Limb (tissue), 2 donors: ENCODE measurements around the gene TRABD.
A peak's percentile ranks its signal among the peaks of the same experiment; 100 is the strongest.
"Not testable (repeated sequence)": the region's sequence is repeated elsewhere in the genome, so short reads cannot be mapped to it uniquely, and the experiment has no call there.

ENCODE experiments used
- DNase-seq, 2 donors: peaks; one replicate each; pipeline ENCODE4 v3.0.0-alpha.2; 2016; ENCODE audit errors: extremely low spot score in 2 of 2

Gene TRABD, protein sequence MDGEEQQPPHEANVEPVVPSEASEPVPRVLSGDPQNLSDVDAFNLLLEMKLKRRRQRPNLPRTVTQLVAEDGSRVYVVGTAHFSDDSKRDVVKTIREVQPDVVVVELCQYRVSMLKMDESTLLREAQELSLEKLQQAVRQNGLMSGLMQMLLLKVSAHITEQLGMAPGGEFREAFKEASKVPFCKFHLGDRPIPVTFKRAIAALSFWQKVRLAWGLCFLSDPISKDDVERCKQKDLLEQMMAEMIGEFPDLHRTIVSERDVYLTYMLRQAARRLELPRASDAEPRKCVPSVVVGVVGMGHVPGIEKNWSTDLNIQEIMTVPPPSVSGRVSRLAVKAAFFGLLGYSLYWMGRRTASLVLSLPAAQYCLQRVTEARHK

GRCh38 chr22:50185375-50186087, at the start of gene TRABD:
TRABD (plus strand) TSS chr22:50185913; CDS start chr22:50193061, 7,148 bp downstream.
- peak; percentile 90 to 98 for DNase-seq

DNA sequence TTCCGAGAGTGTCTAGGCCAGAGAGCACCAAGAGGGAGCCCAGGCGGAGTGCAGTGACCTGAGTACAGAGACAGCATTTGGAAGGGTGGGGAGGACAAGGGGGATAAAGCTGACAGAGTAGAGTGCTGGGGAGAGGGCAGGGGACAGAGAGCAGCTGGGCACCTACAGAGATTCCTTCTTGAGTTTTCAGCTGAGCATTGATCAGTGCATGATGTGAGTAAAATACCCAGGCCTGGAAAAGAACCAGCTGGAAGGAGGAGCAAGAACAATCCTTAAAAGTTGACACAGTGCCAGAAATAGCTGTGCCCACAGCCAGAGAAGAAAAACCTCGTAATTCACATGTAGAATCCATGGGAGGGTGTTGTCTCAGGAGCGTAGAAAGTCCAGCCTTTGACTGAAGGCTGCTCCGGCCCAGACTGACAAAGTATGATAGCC, 49.1 kb upstream of the TRABD start:
- no peak for DNase-seq

DNA sequence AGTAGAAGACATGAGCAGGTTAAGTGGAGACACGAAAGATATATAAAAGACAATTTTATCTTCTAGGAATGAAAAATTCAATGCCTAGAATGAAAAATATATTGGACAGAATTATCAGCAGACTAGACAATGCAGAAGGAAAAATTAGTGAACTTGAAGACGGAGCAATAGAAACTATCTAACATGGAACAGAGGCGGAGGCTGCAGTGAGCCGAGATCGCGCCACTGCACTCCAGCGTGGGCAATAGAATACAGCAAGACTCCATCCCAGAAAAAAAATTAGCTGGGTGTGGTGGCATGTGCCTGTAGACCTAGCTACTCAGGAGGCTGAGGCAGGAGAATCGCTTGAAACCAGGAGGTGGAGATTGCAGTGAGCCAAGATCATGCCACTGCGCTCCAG, 48.4 kb upstream of the TRABD start:
- not testable (repeated sequence) for DNase-seq

DNA sequence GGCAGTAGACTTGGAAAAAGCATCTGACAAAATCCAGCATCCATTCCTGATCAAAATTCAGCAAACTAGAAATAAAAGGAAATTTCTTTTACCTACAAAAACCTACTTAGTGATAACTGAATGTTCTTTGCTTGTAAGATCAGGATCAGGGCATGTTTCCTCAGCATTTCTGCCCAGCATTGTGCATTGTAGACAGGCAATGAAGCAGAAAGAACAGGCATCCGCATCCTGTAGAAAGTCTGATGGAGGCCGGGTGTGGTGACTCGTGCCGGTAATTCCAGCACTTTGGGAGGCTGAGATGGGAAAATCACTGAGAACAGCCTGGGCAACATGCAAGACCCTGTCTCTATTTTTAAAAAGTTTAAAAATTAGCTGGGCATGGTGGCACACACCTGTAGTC, 47.7 kb upstream of the TRABD start:
- DNase-seq: no peak

- DNase-seq: no peak
Measured at GRCh38 chr22:50138988-50139387, 46.7 kb upstream of the TRABD start.

DNA sequence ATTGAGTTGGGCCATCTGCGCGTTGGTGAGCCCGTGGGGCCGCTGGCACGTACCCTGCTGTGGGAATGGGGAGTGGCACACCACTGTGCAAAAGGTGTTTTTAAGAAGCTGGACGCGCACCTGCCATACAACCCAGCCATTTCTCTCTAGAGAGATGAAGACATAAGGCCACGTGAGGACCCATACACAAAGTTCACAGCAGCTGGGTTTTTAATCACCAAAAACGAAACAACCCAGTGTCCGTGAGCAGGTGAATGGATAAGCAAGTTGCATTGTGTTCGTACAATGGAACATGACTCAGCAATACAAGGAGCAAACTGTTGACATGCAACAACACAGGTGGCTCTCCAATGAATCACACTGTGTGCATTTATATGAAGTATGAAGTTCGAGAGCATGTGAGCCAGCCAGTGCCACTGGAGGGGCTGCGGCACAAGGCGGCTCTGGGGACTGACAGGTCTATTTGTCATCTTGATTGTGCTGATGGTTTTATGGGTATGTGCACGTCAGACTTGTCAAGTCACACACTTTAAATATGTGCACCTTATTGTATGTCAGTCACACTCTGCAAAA, 45.8 kb upstream of the TRABD start:
- no peak for DNase-seq

- DNase-seq: no peak
Measured at GRCh38 chr22:50140615-50141014, 45.1 kb upstream of the TRABD start.

GRCh38 chr22:50141462-50141861, 44.3 kb upstream of the TRABD start:
- DNase-seq: no peak

DNA sequence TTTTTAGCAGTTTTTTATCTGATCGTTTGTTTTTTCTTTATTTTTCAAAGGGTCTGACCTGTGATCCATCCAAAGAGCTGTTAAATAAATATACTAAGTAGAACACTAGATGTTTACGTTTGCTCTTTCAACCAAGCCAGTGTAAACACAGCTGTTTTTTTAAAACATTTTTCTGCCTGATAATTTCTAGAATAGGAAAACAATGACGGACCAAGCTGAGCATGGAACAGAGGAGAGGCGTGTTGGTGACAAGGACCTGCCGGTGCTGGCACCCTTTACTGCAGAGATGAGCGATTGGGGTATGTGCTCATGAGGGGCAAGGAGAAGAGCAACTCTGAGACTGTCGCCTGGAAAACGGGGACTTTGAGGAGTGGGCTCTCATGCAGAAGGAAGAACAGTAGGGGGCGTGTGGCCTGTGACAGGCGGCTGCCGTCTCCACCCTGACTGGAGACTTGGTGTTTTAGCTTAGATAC, 43.8 kb upstream of the TRABD start:
- DNase-seq: no peak

- no peak for DNase-seq
Measured at GRCh38 chr22:50143096-50143495, 42.6 kb upstream of the TRABD start.

GRCh38 chr22:50144005-50144614, 41.6 kb upstream of the TRABD start:
- DNase-seq: no peak

DNA sequence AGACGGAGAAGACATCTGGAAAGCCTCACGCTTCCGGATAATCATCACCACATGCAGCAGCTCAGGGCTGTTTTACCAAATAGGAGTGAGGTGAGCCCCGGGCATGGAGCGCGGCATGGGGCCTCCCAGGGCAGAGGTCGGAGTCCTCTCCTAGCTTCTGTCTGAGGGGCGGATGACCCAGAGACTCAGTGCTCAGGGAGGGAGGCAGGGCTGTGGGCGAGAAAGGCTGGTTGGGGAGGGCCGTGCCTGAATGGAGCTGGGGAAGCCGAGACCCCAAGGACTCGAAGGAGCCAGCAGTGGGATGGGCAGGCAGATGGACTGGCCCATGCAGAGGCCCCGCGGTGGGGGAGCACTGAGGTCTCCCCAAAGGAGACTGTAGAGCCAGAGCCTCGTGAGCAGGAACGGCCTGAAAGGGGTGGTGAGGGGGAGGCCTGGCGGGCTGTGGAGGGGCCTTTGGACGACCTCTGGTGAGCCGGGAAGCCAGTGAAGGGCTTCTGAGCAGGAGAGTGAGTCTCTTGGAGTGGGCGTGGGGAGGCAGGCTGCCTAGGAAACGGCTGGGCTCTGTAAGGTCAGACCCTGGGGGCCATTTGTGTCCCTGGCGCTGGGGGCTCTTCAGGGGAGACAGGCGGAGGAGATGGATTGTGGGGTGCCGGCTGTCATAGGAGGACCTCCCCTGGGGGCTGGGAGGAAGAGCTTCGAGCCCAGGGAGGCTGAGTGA, 39.8 kb upstream of the TRABD start:
- DNase-seq: peak in 1 of 2 donors; percentile 45

DNA sequence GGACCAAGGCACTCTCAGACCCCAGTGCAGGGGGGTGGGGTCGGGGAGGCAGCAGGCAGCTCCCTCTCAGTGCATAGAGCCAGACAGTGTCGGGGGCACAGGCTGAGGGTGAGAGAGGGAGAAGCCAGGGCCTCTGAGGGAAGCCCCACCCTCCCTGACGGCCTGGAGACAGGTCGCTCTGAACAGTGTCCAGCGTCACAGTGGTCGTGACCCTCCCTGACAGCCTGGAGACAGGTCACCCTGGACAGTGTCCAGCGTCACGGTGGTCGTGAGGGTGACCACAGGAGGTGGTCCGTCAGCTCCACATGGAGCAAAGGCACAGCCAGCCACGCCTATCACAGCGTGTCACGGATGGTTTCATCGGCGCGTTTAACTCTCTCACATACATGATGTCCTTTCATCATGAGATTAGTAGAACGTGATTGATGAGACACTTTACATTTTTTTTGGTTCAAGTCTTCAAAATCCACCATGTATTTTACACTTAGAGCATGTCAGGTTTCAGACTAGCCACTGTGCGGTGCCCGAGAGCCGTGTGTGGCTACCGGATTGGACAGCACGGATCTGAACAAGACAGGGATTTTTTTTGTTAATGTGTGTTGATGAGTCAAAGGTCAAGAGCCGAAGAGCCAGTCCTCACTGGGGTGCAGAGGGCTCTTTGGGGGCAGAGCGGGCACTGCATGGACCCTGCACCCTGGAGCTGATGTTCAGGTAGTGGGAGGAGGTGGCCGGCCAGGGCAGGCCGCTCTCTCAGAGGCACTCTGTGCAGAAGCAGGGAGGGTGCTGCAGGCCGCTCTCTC, 39.1 kb upstream of the TRABD start:
- DNase-seq: peak; percentile 65 to 80

- not testable (repeated sequence) for DNase-seq
Measured at GRCh38 chr22:50147258-50148165, 38.2 kb upstream of the TRABD start.

DNA sequence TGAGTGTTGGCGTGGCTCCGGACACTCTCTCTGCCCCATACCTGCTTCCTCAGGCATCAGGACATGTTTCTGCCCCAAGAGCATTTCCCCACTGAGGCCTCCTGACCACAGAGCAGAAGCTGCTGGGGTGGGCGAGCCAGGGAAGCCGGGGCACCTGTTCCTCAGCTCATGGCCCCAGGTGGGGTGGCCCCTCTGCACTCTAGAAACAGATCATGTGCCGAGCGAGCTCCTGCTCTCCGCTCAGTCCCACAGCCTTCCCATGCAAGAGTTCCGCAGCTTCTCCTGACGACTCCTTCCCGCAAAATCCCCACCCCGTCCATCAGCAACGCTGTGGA, 37.6 kb upstream of the TRABD start:
- no peak for DNase-seq

DNA sequence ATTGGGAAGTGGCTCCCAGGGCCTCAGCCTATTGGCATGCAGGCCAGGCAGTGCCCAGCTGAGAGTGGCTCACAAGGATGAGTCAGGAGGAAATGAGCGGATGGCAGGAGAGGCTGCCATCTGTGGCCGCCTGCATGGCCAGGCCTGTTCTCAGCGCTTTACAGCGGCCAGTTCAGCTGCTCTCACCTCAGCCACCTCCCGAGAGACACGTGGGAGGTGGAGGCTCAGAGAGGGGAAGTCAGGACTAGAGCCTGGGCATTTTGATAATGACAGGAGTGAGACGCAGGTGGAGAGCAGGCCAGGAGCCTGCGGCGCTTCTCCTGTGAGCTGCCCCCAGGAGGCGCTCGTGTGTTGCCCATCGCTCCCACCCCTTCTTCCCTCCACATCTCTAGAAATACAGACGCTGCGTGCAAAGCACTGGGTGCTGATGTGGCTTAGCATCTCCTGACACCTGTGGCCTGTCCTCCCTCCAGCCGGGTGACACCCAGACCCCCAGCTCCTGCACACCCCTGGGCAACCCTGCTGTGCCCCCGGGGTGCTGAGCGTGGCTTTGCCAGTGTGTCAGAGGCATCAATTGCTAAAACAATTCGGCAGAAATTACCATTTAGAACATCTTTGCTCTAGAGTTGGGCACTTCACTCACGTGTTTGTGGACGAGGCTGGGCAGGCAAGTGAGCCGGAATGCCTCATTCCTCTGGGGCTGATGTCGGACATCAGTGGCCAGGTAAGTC, 36.6 kb upstream of the TRABD start:
- DNase-seq: no peak

GRCh38 chr22:50150161-50151129, 35.3 kb upstream of the TRABD start:
- DNase-seq: no peak
